Bronchial epithelial cell (primary cell): Measurements from ENCODE around the gene PIP4P1. TPM values are rescaled to one million over a fixed set of nuclear protein-coding genes. Genes with fewer than 3 reads are reported as not detected.
A peak's percentile ranks its signal among the peaks of the same experiment; 100 is the strongest.

Experiments used
- DNase-seq: peaks from one replicate; pipeline ENCODE4 v3.0.0-alpha.2; 2010; ENCODE audit warnings: low read depth
- FAIRE-seq: peaks from 2 replicates; lab custom pipeline; 2011; peaks lifted over from hg19 to GRCh38; lab: Jason Lieb, UNC
- H3K27me3 ChIP-seq: 2 replicates; pipeline ENCODE4 v1.5.1; 2011; ENCODE audit warnings: low read length; ENCODE audit not compliant: control insufficient read depth, insufficient read depth
- H3K36me3 ChIP-seq: 2 replicates; pipeline ENCODE4 v1.5.1; 2011; ENCODE audit warnings: low read length; ENCODE audit not compliant: control insufficient read depth, insufficient read depth
- H3K4me3 ChIP-seq: 2 replicates; pipeline ENCODE4 v1.5.1; 2011; ENCODE audit warnings: mild to moderate bottlenecking, low read depth, low read length, control low read depth
- CTCF ChIP-seq: IDR thresholded peaks from 2 replicates; pipeline ENCODE4 v1.5.1; 2011; ENCODE audit warnings: mild to moderate bottlenecking, moderate library complexity, low read length, control low read depth, inconsistent platforms; ENCODE audit not compliant: insufficient read depth, severe bottlenecking
- total RNA-seq: library from RNA; depleted of rRNA; stranded (reverse); fragments of >200 nt; gene quantifications from 2 replicates; pipeline ENCODE4 v1.2.1, GENCODE V29; 2014

Gene PIP4P1
- total RNA-seq, 1 donor from 2014 or later = 24.7 TPM

DNA sequence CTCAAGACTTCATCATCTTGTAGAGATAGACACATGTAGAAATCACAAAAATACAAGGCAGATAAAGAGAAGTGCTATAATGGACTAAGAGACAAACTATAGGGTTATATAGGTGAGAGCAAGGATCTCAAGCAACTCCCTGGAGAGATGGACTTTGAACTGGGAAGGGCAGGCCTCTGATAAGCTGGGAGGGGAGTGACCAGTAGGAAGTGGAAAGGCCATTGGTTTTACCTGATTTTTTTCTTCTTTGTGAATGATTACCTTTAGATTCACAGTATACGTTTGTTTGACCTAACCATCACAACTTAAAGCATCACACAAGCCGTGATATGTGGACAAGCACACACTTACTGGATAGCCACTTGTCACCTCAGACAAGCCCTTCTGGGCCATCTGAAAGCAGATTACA is 42.7 kb downstream of the PIP4P1 start:
- H3K4me3 ChIP-seq = no peak overlapping the region
- no peaks in the 10 kb centered on the region for H3K27me3 ChIP-seq
- no peak for TF ChIP-seq CTCF
- FAIRE-seq (no peak), DNase-seq (no peak)
- H3K36me3 ChIP-seq = no peaks in the 10 kb centered on the region

DNA sequence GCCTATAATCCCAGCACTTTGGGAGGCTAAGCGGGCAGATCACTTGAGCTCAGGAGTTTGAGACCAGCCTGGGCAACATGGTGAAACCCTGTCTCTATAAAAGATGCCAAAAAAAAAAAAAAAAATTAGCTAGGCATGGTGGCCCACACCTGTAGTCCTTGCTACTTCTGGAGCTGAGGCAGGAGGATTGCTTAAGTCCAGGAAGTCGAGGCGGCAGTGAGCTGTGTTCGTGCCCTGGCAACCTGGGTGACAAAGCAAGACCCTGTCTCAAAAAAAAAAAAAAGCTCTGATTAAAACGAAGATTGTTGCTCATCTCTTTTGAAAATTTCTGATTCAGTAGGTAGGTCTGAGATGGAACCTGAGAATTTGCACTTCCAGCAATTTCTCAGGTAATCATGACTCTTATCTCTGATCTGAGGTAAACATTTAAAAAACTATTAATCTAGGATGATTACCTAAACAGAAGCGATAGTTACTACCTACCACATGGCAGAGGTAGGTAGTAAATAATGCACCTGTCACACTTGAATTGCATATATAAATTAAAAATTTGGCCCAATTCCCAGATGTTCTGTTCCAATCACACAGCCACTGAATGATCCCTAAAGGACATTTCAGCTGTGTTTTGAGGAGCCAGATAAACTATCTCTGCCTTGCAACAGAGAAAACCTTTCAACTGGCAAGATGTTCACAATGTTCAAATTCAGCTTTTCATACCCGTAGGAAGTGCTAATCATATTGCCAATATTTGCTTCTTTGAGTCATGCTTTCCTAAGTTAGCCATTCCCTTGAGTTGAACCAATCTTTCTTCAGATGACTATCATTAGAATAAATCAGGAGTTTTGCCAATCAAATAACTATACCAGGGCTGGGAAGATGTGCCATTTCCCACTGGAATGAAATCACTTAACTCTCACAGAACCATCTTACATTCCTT is 43.7 kb downstream of the PIP4P1 start:
- peak; percentile 41 for DNase-seq
- no peak for TF ChIP-seq CTCF
- no peak for FAIRE-seq

GRCh38 chr14:20416223-20416622 is 45.0 kb downstream of the PIP4P1 start:
- DNase-seq (no peak), FAIRE-seq (no peak)
- Histone ChIP-seq H3K27me3 (no peaks in the 10 kb centered on the region), H3K4me3 (no peak overlapping the region), H3K36me3 (no peaks in the 10 kb centered on the region)
- TF ChIP-seq CTCF = no peak

More for the DNA sequence above, 43.7 kb downstream of the PIP4P1 start:
- no peaks in the 10 kb centered on the region for H3K27me3 ChIP-seq
- H3K4me3 ChIP-seq = no peak overlapping the region
- H3K36me3 ChIP-seq = no peaks in the 10 kb centered on the region

- Histone ChIP-seq H3K27me3 (no peaks in the 10 kb centered on the region), H3K4me3 (no peak overlapping the region), H3K36me3 (no peaks in the 10 kb centered on the region)
- FAIRE-seq (no peak), DNase-seq (peak; percentile 52)
- TF ChIP-seq CTCF = peak; percentile 52
Measured at GRCh38 chr14:20415782-20416206, 45.4 kb downstream of the PIP4P1 start.

DNA sequence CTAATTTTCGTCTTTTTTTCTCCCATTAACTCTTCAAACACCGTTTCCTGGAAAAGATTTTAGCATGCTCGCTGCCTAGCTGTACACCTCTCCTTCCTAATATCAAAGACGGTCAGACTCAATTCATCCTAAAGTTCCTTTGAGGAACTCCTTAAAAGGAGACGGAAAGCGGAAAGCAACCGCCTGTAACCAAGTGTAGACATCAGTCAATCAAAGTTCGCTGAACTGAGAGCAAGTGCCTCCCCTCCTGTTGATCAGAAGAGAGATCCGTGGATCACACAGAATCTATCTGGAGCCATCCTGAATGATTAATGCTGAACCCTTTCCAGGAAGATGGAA is 47.5 kb downstream of the PIP4P1 start:
- H3K27me3 ChIP-seq = no peaks in the 10 kb centered on the region
- peak; percentile 21 for DNase-seq
- H3K36me3 ChIP-seq = no peaks in the 10 kb centered on the region
- peak overlapping the region; percentile 66 for H3K4me3 ChIP-seq
- TF ChIP-seq CTCF = no peak
- FAIRE-seq = no peak
